Thyroid gland (tissue), 4 donors: ENCODE measurements around the gene RHBDL2.

ENCODE experiments used
- POLR2A ChIP-seq, 2 donors: fragments of 450-650 bp; IDR thresholded peaks; one replicate each; pipeline ENCODE4 v1.6.1; 2017; ENCODE audit warnings: antibody characterized with exemption in 2 of 2, mild to moderate bottlenecking in 2 of 2, moderate library complexity in 1 of 2
- TF ChIP-seq, protein P1 (sequence below), 6 experiments: fragments of 200-600 bp in 3 of 6; fragments of 450-650 bp in 3 of 6; sonication (generic) in 3 of 6; IDR thresholded peaks; one replicate each; pipeline ENCODE4 v1.5.1; 2016 to 2019; ENCODE audit warnings: antibody characterized with exemption in 6 of 6, mild to moderate bottlenecking in 2 of 6, inconsistent platforms in 1 of 6, moderate library complexity in 1 of 6

DNA sequence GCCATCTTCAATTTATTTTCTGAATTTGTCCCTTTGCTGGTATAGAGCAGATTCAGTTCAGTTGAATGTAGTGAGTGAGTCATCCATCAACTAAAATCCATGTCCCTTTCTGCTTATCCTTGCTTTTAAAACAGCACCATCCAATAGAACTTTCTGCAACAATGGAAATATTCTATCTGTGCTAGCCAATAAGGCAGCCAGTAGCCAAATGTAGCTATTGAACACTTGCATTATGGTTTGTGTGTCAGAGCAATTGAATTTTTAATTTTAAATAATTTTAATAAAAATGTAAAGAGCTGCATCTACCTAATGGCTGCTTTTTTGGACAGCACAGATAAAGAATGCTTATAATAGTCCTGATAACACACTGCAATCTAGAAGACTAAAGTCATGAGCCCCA is 60.1 kb downstream of the RHBDL2 start, which contains the start of gene GJA9:
- TF ChIP-seq POLR2A (IDR thresholded peaks at IDR 0.05) = no peak
- TF ChIP-seq, protein P1, sequence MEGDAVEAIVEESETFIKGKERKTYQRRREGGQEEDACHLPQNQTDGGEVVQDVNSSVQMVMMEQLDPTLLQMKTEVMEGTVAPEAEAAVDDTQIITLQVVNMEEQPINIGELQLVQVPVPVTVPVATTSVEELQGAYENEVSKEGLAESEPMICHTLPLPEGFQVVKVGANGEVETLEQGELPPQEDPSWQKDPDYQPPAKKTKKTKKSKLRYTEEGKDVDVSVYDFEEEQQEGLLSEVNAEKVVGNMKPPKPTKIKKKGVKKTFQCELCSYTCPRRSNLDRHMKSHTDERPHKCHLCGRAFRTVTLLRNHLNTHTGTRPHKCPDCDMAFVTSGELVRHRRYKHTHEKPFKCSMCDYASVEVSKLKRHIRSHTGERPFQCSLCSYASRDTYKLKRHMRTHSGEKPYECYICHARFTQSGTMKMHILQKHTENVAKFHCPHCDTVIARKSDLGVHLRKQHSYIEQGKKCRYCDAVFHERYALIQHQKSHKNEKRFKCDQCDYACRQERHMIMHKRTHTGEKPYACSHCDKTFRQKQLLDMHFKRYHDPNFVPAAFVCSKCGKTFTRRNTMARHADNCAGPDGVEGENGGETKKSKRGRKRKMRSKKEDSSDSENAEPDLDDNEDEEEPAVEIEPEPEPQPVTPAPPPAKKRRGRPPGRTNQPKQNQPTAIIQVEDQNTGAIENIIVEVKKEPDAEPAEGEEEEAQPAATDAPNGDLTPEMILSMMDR (IDR thresholded peaks at IDR 0.05) = no peak
